Ovary (tissue), 9 donors: ENCODE measurements around the gene ARAF. TPM values are rescaled to one million over a fixed set of nuclear protein-coding genes. Genes with fewer than 3 reads are reported as not detected.

Source experiments
- DNase-seq, 5 donors: peaks; one replicate each; pipeline ENCODE4 v3.0.0-alpha.2; 2019 to 2020
- H3K27ac ChIP-seq, 2 donors: fragments of 200-600 bp; one replicate each; pipeline versions ENCODE4 v1.5.1 to v1.8.0; 2019 to 2022
- H3K27me3 ChIP-seq: fragments of 200-600 bp; one replicate; pipeline ENCODE4 v1.8.0; 2022
- H3K36me3 ChIP-seq: fragments of 200-600 bp; sonication (generic); one replicate; pipeline ENCODE4 v1.5.1; 2019
- H3K4me1 ChIP-seq: one replicate; pipeline ENCODE4 v1.8.1; 2013; ENCODE audit warnings: mild to moderate bottlenecking, moderate library complexity; ENCODE audit not compliant: insufficient read depth
- H3K4me3 ChIP-seq: fragments of 200-600 bp; sonication (generic); one replicate; pipeline ENCODE4 v1.5.1; 2017
- H3K9me3 ChIP-seq, 2 donors: fragments of 200-600 bp in 1 of 2; sonication (generic) in 1 of 2; one replicate each; pipeline versions ENCODE4 v1.5.1 to v1.8.1; 2013 to 2019; ENCODE audit warnings: mild to moderate bottlenecking in 1 of 2, moderate library complexity in 1 of 2
- EP300 ChIP-seq: sonication (generic); formaldehyde crosslinking; IDR thresholded peaks from one replicate; pipeline ENCODE4 v1.6.1; 2017; ENCODE audit warnings: antibody characterized with exemption
- POLR2A ChIP-seq: fragments of 450-650 bp; IDR thresholded peaks from one replicate; pipeline ENCODE4 v1.6.1; 2017; ENCODE audit warnings: antibody characterized with exemption, mild to moderate bottlenecking, moderate library complexity
- WGBS, 3 donors: extraction: QIAGEN DNeasy Blood & Tissue Kit in 1 of 3; methylation state at CpG; one replicate each; pipeline versions ENCODE4 v1.1.5 to v1.1.7; 2013 to 2017; 5-methylcytosine and 5-hydroxymethylcytosine counted together
- intact Hi-C, 4 donors: fragments of 100-400 bp; cut with DNase I; formaldehyde crosslinking; loops; one replicate each; pipeline versions ENCODE4 v1.11.0 to v1.15.1; 2022 to 2023
- polyA plus RNA-seq, 2 donors: library from polyadenylated mRNA; stranded (reverse); fragments of 200-250 nt in 1 of 2; fragments of 350-450 nt in 1 of 2; fragmentation: Illumina TruSeq in 1 of 2; extraction: RNeasy Lipid Tissue Mini Kit (QIAGEN cat#74804) in 1 of 2; gene quantifications; one replicate each; pipeline ENCODE4 v1.2.3, GENCODE V29; 2013 to 2014
- total RNA-seq, 7 donors: library from RNA; depleted of rRNA in 2 of 7; stranded (reverse); fragments of >200 nt in 2 of 7; fragmentation: NEBNext Ultra II Directional in 3 of 7; extraction: Animal tissue kit (Norgen Biotek cat#: 25700) in 3 of 7; gene quantifications; one replicate each; pipeline versions ENCODE4 v1.1.0 to v1.2.4, GENCODE V29; 2016 to 2023
- TF ChIP-seq, protein P1 (sequence below), 3 donors: fragments of 450-650 bp in 2 of 3; fragments of 200-600 bp in 1 of 3; IDR thresholded peaks; one replicate each; pipeline versions ENCODE4 v1.5.1 to v1.8.0; 2016 to 2022; ENCODE audit warnings: antibody characterized with exemption in 3 of 3, mild to moderate bottlenecking in 1 of 3
- donor health status: DM: no; HTN: no; CAD: no; lungs with moderate emphysema.
- donor health status: DM: no; HTN: no; CAD: no.
- donor health status: Bipolar disorder and iron deficiency.
- donor health status: DM: yes; HTN: yes; CAD: no.
- donor health status: DM: no; HTN: no; CAD: no.
- donor health status: DM: yes; HTN: yes; CAD: no.

The ARAF gene
- total and polyA plus RNA-seq, 9 donors: 24.9 to 76.9 (median 61.0) TPM

DNA sequence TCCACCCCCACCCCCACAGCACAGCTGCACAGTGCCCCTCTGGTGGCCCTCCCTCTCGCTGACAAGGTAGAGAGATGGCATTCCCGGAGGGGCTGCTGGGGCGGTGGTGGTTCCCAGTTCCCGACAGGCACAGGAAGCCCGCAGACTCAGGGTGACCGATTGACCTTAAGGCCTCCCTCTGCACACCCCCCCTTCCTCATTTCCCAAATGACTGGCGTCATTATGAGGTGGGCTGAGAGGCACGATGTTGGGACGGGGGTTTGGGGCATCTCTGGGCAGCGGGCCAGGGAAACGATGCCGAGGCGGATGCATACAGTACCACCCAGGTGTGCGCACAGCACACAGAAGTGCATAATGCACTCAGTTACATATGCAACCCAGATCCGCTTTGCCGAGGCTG, 17.7 kb downstream of the ARAF start:
- Histone ChIP-seq H3K4me3 (no peak overlapping the region), H3K36me3 (no peaks in the 10 kb centered on the region), H3K4me1 (peaks cover 6% of the 10 kb centered on the region), H3K27me3 (no peaks in the 10 kb centered on the region), H3K27ac (no peak overlapping the region), H3K9me3 (no peaks in the 10 kb centered on the region)
- TF ChIP-seq, protein P1, sequence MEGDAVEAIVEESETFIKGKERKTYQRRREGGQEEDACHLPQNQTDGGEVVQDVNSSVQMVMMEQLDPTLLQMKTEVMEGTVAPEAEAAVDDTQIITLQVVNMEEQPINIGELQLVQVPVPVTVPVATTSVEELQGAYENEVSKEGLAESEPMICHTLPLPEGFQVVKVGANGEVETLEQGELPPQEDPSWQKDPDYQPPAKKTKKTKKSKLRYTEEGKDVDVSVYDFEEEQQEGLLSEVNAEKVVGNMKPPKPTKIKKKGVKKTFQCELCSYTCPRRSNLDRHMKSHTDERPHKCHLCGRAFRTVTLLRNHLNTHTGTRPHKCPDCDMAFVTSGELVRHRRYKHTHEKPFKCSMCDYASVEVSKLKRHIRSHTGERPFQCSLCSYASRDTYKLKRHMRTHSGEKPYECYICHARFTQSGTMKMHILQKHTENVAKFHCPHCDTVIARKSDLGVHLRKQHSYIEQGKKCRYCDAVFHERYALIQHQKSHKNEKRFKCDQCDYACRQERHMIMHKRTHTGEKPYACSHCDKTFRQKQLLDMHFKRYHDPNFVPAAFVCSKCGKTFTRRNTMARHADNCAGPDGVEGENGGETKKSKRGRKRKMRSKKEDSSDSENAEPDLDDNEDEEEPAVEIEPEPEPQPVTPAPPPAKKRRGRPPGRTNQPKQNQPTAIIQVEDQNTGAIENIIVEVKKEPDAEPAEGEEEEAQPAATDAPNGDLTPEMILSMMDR (IDR thresholded peaks at IDR 0.05): no peak
- TF ChIP-seq EP300 (no peak), POLR2A (no peak)
- WGBS, 3 donors: 60 to 65% (median 64%) methylated on average over 16 of the region's 16 CpGs
- peak in 1 of 5 donors; percentile 23 for DNase-seq
- intact Hi-C loops: loop anchor here in 2 of 4 donors (10.0 kb wide), 2 partner anchors 64 to 66 kb away; no protein-coding TSS in a partner anchor

DNA sequence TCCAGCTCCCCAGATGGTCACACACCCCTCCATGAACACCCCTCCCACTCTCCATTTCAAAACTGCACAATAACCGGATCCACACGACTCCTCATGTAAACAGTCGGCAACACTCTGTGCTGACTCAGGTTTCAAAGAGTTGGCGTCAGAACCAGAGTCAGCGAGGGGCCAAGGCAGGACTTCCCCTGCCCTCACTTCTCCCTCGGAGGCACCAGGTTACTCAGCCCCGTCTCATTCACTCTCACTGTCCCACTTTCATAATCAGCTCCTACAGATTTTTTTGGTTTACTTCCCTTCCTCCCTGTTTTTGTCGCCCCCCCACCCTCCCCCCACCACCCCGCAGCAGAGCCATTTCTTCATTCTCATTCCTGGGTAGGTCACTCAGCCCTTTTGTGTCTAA, 18.5 kb downstream of the ARAF start:
- WGBS, 3 donors: 55 to 64% (median 58%) methylated on average over 9 of the region's 9 CpGs
- H3K27me3 ChIP-seq: no peaks in the 10 kb centered on the region
- peaks cover 6% of the 10 kb centered on the region for H3K4me1 ChIP-seq
- DNase-seq: no peak
- no peak overlapping the region for H3K27ac ChIP-seq
- H3K9me3 ChIP-seq: no peaks in the 10 kb centered on the region
- H3K4me3 ChIP-seq: no peak overlapping the region
- intact Hi-C loops: loop anchor here in 2 of 4 donors (10.0 kb wide), 2 partner anchors 65 kb away; no protein-coding TSS in a partner anchor
- TF ChIP-seq POLR2A (no peak), EP300 (no peak)
- TF ChIP-seq, protein P1 (IDR thresholded peaks at IDR 0.05): no peak
- no peaks in the 10 kb centered on the region for H3K36me3 ChIP-seq

DNA sequence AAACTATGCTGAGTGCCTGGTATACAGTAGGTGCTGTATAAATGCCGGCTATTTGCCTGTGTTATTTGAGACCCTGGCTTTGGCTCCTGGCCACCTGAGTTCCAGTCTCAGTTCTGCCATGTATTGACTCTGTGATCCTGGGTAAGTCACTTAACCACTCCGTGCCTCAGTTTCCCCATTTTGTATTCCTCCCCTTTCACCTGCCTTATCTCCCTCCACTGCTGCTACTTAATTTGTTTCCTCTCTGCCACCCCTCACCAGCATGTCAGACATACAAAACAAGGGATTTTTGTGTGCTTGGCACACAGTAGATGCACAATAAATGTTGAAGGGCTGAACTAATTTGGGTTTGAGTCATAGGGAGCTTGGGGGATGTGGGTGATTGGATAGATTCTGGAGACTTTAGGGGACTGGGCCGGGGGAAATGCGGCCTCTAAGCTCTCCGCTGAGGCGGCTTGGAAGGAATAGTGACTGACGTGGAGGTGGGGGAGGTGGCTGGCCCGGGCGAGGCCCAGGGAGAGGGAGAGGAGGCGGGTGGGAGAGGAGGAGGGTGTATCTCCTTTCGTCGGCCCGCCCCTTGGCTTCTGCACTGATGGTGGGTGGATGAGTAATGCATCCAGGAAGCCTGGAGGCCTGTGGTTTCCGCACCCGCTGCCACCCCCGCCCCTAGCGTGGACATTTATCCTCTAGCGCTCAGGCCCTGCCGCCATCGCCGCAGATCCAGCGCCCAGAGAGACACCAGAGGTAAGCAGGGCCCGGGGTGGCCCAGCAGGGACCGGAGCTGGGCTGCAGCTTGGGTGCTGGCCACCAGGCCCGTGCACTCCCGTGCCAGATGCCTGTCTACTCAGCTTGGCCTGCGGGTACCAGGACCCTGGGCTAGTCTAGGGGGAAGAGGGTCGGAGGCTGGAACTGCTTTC, 21.0 kb downstream of the ARAF start, which contains the start of gene TIMP1:
TIMP1 (plus strand) TSS at position 706 of the 917 bp plus-strand sequence. CDS start 980 bp downstream, outside the sequence.
- WGBS, 3 donors: 22 to 42% (median 28%) methylated on average over 27 to 28 of the region's 28 CpGs
- TF ChIP-seq EP300: no peak
- peak; percentile 68 for TF ChIP-seq POLR2A
- TF ChIP-seq, protein P1 (IDR thresholded peaks at IDR 0.05): peak in 1 of 3 donors; percentile 12
- peak; percentile 89 to 95 (median 91) for DNase-seq
- Histone ChIP-seq H3K27me3 (no peaks in the 10 kb centered on the region), H3K4me3 (peak within 1 kb of the TSS; percentile 45), H3K9me3 (no peaks in the 10 kb centered on the region), H3K36me3 (no peaks in the 10 kb centered on the region), H3K27ac (peak within 1 kb of the TSS; percentile 65 to 88), H3K4me1 (peaks cover 6% of the 10 kb centered on the region)
- intact Hi-C loops: no loop called here

GRCh38 chrX:47583240-47583861, 22.3 kb downstream of the ARAF start:
- Histone ChIP-seq H3K36me3 (no peaks in the 10 kb centered on the region), H3K27ac (peak overlapping the region; percentile 48 to 65), H3K9me3 (no peaks in the 10 kb centered on the region), H3K27me3 (no peaks in the 10 kb centered on the region), H3K4me3 (peak overlapping the region; percentile 45), H3K4me1 (peaks cover 4% of the 10 kb centered on the region)
- intact Hi-C loops: no loop called here
- DNase-seq: peak in 1 of 5 donors; percentile 23
- TF ChIP-seq POLR2A: no peak
- no peak for TF ChIP-seq EP300
- TF ChIP-seq, protein P1 (IDR thresholded peaks at IDR 0.05): no peak
- WGBS, 3 donors: 43 to 48% (median 43%) methylated on average over 8 of the region's 8 CpGs
